Activated CD4-positive, alpha-beta T cell treated with anti-CD3 and anti-CD28 coated beads, Interleukin-2, amount 50 U/mL, for 16 hours (primary cell): ENCODE results near the gene S100A7.
"Not testable (repeated sequence)": the region's sequence is repeated elsewhere in the genome, so short reads cannot be mapped to it uniquely, and the experiment has no call there.

Experiments
- DNase-seq: peaks from one replicate; pipeline ENCODE4 v3.0.0-alpha.2; 2020

S100A7 gene

DNA sequence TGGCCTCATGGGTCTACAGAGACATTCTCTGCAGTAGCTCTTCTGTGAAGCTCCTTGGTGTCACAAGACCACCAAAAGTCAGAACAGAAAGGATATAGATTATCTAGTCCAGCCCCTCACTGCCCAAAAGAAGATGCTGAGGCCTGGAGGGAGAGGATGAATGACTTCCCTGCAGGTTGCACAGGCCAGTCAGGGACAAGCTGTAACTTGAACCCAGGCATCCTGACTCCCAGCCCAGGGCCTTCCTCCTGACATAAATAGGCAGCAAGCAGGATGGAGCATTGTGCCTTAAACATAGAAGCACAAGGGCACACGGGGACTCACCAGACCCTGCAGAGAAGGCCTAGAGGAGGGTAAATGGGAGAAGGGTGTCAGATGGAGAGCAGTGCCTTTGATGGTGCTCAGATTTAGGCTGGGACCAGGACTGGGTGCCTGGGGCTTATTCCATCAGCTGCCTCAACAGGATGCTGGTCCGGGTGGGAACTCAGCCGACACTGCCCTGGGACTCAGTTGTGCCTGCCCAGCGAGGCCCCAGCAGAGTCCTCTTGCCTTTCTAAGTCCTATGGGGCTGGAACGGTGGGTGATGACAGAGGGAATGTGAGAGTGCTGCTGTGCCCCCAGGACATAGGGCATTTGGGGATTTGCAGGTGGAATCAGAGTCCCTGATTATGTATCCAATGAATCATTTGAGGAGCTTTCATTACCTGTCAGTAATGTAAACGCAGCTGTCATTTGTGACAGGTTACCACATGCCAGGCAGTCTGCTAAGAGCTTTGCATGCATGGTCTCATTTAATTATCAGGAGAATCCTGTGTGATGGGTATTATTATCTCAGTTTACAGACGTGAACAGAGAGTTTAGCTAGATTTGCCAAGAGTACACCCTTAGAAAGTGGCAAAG, 30.9 kb downstream of the S100A7 start:
- no peak for DNase-seq

DNA sequence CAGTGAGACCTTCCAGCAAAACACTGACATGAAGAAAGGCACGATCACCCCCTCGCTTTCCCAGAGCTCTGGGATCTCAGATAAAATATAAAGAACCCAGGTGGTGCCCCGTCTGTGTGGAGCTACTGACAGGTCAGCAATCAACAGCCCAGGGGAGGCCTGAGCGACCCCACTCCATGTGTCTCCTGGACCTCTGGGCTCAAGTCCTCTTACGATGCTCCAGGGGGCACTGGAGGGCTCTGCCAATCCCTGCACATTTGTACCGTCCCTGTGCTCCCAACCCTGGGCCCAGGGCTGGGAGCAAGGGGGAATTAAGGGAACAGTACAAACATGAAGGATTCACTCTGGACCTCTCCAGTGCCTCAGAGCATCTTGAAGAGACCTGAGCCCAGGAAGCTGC, 31.7 kb downstream of the S100A7 start:
- no peak for DNase-seq

DNA sequence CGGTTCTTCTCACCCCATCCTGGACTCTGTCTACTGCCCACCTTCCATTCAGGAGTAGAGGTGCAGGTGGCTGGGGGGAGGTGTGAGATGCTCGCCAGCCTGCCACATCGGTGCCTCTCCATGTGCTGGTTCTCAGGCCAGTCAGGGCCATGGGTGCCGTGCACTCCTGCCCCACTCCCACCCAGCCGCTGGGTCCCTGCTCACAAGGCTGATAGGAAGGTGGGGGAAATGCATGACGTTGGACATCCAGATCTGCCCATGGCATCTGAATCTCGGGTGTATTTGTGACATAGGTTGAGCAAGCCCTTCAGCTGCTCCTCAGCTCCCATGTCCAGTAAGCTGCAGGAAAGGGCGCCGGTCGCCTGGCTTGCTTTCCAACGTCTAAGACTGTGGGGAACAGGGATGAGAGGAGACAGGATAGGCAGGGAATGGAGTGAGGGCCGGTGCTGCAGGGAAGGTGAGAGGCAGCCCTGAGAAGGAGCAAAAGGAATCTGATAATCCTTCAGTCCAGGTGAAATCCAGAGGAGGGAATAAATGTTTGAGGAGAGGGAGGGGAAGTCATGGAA, 32.3 kb downstream of the S100A7 start:
- DNase-seq, result no peak

DNA sequence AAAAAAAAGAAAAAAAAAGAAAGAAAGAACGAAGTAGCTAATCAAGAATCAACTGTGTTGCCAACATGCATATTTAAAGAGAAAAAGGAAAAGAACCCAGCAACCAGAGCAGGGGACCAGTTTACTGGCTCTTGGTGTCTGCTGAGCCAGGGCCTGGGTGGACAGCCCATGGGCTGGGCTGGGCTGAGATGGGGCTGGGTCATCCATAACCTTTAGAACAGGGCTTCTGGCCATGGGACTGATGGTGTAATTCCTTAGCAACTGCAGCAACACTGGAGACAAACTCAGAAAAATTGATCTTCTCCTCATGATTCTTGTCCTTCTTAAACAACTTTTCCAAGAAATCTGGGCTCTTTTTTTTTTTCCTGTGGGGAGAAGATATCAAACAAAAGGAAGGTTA, 33.6 kb downstream of the S100A7 start:
- no peak for DNase-seq

DNA sequence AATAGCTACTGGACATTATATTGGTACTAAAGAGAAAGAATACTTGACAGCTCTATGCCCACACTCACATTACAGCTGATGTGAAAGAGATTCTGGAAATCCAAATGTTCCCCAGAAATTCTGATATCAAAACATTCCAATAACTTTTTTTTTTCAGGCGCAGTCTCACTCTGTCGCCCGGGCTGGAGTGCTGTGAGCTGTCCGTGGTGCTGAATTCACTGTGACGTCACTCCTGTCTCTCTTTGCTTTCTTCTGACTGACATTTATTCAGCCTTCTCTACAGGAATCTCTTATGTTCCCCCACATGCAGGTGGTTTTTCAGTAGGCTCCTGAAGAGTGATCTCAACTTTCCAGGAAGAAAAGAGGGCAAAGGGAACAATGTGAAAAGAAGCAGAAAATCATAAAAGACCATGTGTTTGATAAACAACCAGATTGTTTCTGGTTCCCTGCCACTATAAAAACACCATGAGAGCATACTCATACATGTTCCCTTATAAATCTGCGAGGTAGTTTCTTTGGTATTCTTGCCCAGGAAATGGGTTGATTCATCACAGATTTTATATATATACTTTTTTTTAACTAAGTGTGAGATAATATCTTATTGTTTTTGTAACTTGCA, 37.9 kb downstream of the S100A7 start:
- peak; percentile 39 for DNase-seq

DNA sequence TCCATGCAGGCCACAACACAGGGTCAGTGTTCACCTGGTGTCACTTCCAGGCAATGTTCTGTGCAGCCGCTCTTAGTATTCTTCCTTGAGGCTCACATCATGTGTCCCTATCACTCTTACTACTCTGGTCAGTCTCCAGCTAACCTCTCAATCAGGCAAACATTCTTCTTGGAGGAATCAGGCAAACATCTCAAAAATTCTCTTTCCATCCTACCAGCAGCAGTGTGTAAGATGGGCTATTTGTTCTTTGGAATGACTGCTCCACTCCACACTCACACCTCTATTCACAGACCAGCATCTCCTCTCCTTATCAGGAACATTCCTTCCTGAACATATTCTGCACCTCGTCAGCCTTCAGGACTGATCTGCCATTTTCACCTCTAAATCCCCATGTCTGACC, 40.1 kb downstream of the S100A7 start:
- DNase-seq, result no peak

DNA sequence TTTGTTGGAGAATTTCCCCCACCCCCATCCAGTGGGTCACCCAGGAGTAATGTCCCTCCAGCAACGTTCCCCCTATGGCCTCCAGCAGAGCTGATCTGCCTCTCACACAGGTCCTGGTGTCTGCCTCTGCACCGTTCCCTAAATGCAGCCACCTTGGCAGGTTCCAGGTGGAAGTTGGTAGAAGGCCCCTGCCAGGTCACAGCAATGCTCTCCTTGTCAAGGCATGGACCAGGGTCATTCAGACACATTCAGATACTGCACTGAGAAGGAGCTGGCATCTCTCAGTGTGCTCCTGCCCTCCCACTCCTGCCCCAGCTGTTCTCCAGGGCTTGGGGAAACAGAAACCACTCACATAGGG, 41.0 kb downstream of the S100A7 start:
- not testable (repeated sequence) for DNase-seq

DNA sequence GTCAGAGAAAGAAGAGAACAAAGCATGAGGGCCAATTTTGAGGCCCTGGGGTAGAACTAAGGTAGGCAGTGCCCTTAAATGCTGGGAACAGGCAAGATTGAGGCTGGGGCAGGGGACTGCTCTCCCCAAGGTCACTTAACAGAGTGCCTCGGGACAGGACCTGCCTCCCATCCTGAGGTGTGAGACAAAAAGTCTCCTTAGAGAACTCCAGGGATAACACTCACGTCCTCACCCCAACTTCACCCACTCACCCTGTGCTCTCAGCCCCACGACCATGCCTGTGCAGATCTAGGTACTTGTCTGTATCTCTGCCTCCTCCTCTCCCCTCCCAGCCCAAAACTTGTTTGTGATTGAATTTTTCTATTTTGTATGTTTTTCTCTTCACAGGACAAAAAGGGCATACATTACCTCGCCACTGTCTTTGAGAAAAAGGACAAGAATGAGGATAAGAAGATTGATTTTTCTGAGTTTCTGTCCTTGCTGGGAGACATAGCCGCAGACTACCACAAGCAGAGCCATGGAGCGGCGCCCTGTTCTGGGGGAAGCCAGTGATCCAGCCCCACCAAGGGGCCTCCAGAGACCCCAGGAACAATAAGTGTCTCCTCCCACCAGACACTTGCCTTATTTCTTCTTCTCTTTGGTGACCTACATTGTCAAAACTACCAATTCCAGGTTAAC, 41.6 kb downstream of the S100A7 start:
- DNase-seq, result not testable (repeated sequence)

DNA sequence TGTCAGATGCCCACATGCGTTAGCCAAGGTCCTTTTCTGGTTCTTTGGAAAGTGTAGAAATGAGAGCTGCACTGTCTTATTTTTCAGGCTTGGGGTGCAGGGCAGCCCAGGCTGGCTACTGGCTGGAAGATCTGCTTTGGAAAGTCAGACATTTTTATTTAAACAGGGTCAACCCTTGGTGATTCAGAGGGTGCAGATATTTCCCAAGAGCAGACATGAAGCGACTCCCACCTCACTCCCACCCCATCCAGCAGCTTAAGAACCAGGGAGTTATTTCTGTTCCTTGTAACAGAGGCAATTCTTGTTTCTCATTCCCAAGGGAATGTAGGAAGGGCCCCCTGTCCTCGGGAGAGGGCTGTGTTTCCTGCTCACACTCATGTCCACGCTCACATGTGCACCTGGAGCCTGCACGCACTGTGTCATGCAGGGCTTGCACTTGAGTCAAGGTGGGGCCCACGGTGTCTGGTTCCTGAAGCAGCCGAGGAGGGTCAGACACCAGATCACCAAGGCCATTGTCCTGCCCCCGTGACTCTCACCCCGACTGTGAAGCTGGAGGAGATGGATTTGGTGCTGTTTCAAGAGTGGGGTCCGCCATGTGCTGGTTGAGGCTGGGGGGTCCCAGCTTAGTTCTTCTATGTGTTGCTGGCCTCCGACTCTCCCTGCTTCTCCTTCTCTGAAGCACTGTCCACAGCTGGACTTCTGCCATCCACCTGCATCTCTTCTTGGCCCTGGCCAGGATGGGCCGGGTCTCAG, 43.1 kb downstream of the S100A7 start:
- DNase-seq, result no peak

DNA sequence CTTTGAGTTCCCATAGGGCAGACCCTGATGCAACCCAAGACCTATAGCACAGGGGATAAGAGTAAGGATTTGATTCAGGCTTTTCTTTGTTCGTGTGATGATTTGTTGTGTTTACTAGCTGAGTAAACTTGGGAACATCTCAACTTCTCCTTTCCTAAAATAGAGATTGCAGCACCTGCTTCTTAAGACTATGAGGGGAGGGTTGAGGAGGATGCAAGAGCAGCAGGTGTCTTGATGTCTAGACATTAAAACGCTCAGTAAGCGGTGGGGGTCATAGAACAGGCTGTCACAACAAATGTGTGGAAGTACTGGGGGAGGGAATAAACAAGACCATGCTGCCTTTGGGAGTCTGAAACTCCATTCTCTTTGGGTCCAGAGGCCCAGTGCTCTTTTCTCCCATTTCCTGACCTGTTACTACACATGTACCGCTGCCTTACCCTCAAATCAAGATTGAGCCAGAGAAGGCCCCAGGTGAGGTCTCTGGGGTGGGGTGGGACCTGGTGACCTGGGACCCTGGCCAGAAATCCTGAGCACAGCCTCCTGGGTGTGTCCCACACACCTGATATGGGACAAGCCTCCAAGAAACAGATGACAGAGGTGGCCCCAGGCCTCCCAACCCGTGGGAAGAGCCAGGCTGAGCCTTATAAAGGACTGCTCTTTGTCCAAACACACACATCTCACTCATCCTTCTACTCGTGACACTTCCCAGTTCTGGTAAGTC, 44.4 kb downstream of the S100A7 start, which contains the start of gene S100A7A:
S100A7A (plus strand) TSS at position 671 of the 721 bp plus-strand sequence. CDS start 1,563 bp downstream, outside the sequence.
- DNase-seq, result no peak

DNA sequence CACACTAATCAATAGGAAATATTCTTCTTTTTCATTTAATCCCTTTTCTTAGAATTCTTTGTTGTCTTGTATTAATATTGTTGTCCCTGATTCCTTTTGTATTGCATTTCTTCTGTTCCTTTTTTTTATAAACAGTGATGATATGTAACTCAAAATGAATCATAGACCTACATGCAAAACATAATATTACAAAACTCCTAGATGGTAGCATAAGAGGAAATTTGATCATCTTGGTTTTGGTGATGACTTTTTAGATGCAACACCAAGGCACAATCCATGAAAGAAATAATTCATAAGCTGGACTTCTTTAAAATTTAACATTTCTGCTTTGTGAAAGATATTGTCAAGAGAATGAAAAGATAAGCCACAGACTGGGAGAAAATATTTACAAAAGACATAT, 46.5 kb downstream of the S100A7 start:
- DNase-seq, result not testable (repeated sequence)
